GM19351 (cell line): ENCODE results near the gene ZDHHC8.

Experiments
- ATAC-seq: cut with Tn5 transposase; IDR thresholded peaks from one replicate; pipeline ENCODE4 v1.9.1; 2021; ENCODE audit warnings: mild to moderate bottlenecking, moderate library complexity; ENCODE audit not compliant: unreplicated experiment

The ZDHHC8 gene

GRCh38 chr22:20128902-20129746, 2.5 kb upstream of the ZDHHC8 start:
- ATAC-seq, result no peak

GRCh38 chr22:20129747-20130014, 1.9 kb upstream of the ZDHHC8 start:
- ATAC-seq, result no peak

GRCh38 chr22:20130319-20130718, 1.3 kb upstream of the ZDHHC8 start:
- no peak for ATAC-seq

GRCh38 chr22:20130731-20131596, 640 bp upstream of the ZDHHC8 start:
- ATAC-seq, result no peak

GRCh38 chr22:20131859-20132685, 468 bp downstream of the ZDHHC8 start:
- ATAC-seq, result no peak

GRCh38 chr22:20132686-20133246, 1.2 kb downstream of the ZDHHC8 start:
- no peak for ATAC-seq

GRCh38 chr22:20133930-20134549, 2.4 kb downstream of the ZDHHC8 start:
- ATAC-seq, result no peak

- ATAC-seq, result no peak
Observed at GRCh38 chr22:20135265-20135664, 3.7 kb downstream of the ZDHHC8 start.

GRCh38 chr22:20135806-20136602, 4.4 kb downstream of the ZDHHC8 start:
- no peak for ATAC-seq

- no peak for ATAC-seq
Observed at GRCh38 chr22:20136603-20136873, 4.9 kb downstream of the ZDHHC8 start.

GRCh38 chr22:20137113-20137512, 5.5 kb downstream of the ZDHHC8 start:
- ATAC-seq, result no peak

- ATAC-seq, result no peak
Observed at GRCh38 chr22:20137671-20138416, 6.2 kb downstream of the ZDHHC8 start.

GRCh38 chr22:20138417-20138738, 6.8 kb downstream of the ZDHHC8 start:
- no peak for ATAC-seq

GRCh38 chr22:20138868-20139267, 7.3 kb downstream of the ZDHHC8 start:
- no peak for ATAC-seq

- ATAC-seq, result no peak
Observed at GRCh38 chr22:20139391-20140106, 7.9 kb downstream of the ZDHHC8 start.

GRCh38 chr22:20140107-20140445, 8.5 kb downstream of the ZDHHC8 start:
- no peak for ATAC-seq

- no peak for ATAC-seq
Observed at GRCh38 chr22:20140521-20140964, 8.9 kb downstream of the ZDHHC8 start.

GRCh38 chr22:20141186-20142077, 9.8 kb downstream of the ZDHHC8 start:
- no peak for ATAC-seq
